HCT116 (cell line): Measurements from ENCODE around the gene YBX2.

Experiments used
- CEBPB ChIP-seq: IDR thresholded peaks from 2 replicates; pipeline ENCODE4 v1.6.1; 2012; ENCODE audit warnings: low read depth
- CTCF ChIP-seq, 3 experiments: fragments of 200-600 bp in 1 of 3; sonication (generic) in 1 of 3; IDR thresholded peaks in 2 of 3; conservative IDR thresholded peaks in 1 of 3; 2 replicates each; pipeline ENCODE4 v1.5.1; 2012 to 2017; ENCODE audit warnings: low read depth in 2 of 3, low read length in 2 of 3, antibody characterized with exemption in 1 of 3, borderline replicate concordance in 1 of 3, control low read depth in 1 of 3, mild to moderate bottlenecking in 1 of 3, mixed read lengths in 1 of 3, mixed run types in 1 of 3, moderate library complexity in 1 of 3; ENCODE audit not compliant: insufficient read depth in 1 of 3
- EZH2 ChIP-seq: fragments of 200-600 bp; sonication (generic); IDR thresholded peaks from 2 replicates; pipeline ENCODE4 v1.6.1; 2017; ENCODE audit warnings: antibody characterized with exemption, mixed run types
- EZH2phosphoT487 ChIP-seq: fragments of 200-600 bp; IDR thresholded peaks from 2 replicates; pipeline ENCODE4 v1.6.1; 2018; ENCODE audit warnings: antibody characterized with exemption, borderline replicate concordance
- TCF7L2 ChIP-seq: IDR thresholded peaks from 2 replicates; pipeline ENCODE4 v1.7.0; 2011; ENCODE audit warnings: borderline replicate concordance, inconsistent platforms; ENCODE audit not compliant: insufficient read depth, insufficient read length; ENCODE audit errors: extremely low read depth
- YY1 ChIP-seq: IDR thresholded peaks from 2 replicates; pipeline ENCODE4 v1.6.1; 2011; ENCODE audit warnings: low read length, low read depth, moderate library complexity, mild to moderate bottlenecking; ENCODE audit not compliant: insufficient replicate concordance; ENCODE audit errors: extremely low read depth
- ZBTB33 ChIP-seq: IDR thresholded peaks from 2 replicates; pipeline ENCODE4 v1.6.1; 2011; ENCODE audit warnings: mild to moderate bottlenecking, low read length, moderate library complexity; ENCODE audit not compliant: insufficient replicate concordance; ENCODE audit errors: extremely low read depth

GRCh38 chr17:7290166-7290565, 4.3 kb downstream of the YBX2 start:
- TF ChIP-seq CTCF (IDR thresholded peaks at IDR 0.05 in 2 of 3, conservative IDR thresholded peaks at IDR 0.05 in 1 of 3; ENCODE audit: borderline replicate concordance in 1 of 3, insufficient read depth in 1 of 3, low read depth in 2 of 3, low read length in 2 of 3), result no peak
- TF ChIP-seq ZBTB33, result no peak
- TF ChIP-seq EZH2phosphoT487, result no peak
- TF ChIP-seq TCF7L2, result no peak
- no peak for TF ChIP-seq CEBPB
- TF ChIP-seq EZH2, result no peak
- no peak for TF ChIP-seq YY1
